ENCODE results near the gene SYDE1. TPM values are rescaled to one million over a fixed set of nuclear protein-coding genes. Genes with fewer than 3 reads are reported as not detected.

Gene SYDE1
- total and polyA plus RNA-seq, 9 donors: 9.4 to 61.9 (median 31.2) TPM

DNA sequence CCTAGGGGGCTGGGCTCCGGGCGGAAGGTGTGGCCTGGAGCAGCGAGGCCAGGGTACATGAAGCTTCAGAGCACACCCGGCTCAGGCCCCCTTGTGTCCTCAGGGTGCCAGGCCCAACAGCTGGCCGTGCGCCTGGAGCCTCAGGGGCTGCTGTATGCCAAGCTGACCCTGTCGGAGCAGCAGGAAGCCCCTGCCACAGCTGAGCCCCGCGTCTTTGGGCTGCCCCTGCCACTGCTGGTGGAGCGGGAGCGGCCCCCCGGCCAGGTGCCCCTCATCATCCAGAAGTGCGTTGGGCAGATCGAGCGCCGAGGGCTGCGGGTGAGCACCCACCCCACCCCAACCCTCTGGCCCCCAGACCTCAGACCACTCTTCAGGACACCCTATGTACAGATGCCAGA is 3.2 kb downstream of the SYDE1 start:
- H3K4me1 ChIP-seq (ENCODE audit: insufficient read depth): no peaks in the 10 kb centered on the region
- DNase-seq: no peak
- H3K27ac ChIP-seq: no peak overlapping the region
- intact Hi-C loops (cut with DNase I): loop anchor here in 1 of 4 donors (10.0 kb wide), 2 partner anchors 144 to 1004 kb away; partner anchors contain the start of gene RAB8A
- no peaks in the 10 kb centered on the region for H3K36me3 ChIP-seq
- 77 to 82% (median 79%) methylated on average over 7 to 17 of the region's 17 CpGs for WGBS, 3 donors
- TF ChIP-seq EP300 (IDR thresholded peaks at IDR 0.05) (no peak), POLR2A (IDR thresholded peaks at IDR 0.05) (no peak), CTCF (IDR thresholded peaks at IDR 0.05) (no peak)
- no peak overlapping the region for H3K4me3 ChIP-seq
- no peaks in the 10 kb centered on the region for H3K27me3 ChIP-seq
- H3K9me3 ChIP-seq: no peaks in the 10 kb centered on the region

DNA sequence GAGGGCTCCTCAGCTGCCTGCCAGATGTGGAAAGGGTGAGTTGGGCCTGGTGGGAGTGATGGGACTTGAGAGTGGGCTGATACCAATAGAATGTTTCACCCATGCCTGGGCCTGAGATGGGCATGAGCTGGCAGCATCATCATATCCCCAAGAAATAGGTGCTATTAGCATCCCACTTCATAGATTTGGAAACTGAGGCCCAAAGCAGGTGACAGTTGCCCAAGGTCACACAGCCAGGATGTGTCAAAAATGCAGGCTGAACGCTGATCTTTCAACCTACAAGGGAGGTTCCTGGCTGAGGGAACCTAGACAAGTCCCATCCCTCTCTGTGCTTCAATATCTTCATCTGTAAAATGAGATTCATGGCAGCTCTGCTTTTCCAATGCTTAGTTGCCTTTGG is 4.6 kb downstream of the SYDE1 start:
- Histone ChIP-seq H3K27me3 (no peaks in the 10 kb centered on the region), H3K9me3 (no peaks in the 10 kb centered on the region), H3K36me3 (no peaks in the 10 kb centered on the region), H3K27ac (no peak overlapping the region), H3K4me1 (ENCODE audit: insufficient read depth) (no peaks in the 10 kb centered on the region), H3K4me3 (no peak overlapping the region)
- TF ChIP-seq POLR2A (IDR thresholded peaks at IDR 0.05): no peak
- TF ChIP-seq EP300 (IDR thresholded peaks at IDR 0.05): no peak
- TF ChIP-seq CTCF (IDR thresholded peaks at IDR 0.05): no peak
- 76 to 100% (median 93%) methylated on average over 1 of the region's 1 CpG for WGBS, 3 donors
- no peak for DNase-seq
- intact Hi-C loops (cut with DNase I): loop anchor here in 1 of 4 donors (10.0 kb wide), 2 partner anchors 143 to 1003 kb away; partner anchors contain the start of gene RAB8A

DNA sequence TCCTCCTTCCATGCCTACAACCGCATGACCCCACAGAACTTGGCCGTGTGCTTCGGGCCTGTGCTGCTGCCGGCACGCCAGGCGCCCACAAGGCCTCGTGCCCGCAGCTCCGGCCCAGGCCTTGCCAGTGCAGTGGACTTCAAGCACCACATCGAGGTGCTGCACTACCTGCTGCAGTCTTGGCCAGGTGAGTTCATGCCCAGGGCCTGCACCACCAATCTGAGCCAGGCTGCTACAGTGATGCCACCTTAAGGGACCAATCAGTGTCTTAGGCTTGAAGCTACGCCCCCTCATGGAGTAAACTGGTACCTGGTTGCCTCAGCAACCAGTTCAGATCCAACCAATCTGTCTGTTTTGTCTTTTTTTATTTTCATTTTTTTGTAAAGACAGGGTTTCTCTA is 5.2 kb downstream of the SYDE1 start:
- no peak for TF ChIP-seq POLR2A (IDR thresholded peaks at IDR 0.05)
- no peak for TF ChIP-seq CTCF (IDR thresholded peaks at IDR 0.05)
- no peak for TF ChIP-seq EP300 (IDR thresholded peaks at IDR 0.05)
- H3K27ac ChIP-seq: no peak overlapping the region
- intact Hi-C loops (cut with DNase I): loop anchor here in 1 of 4 donors (10.0 kb wide), 2 partner anchors 142 to 1002 kb away; partner anchors contain the start of gene RAB8A
- no peaks in the 10 kb centered on the region for H3K27me3 ChIP-seq
- no peaks in the 10 kb centered on the region for H3K36me3 ChIP-seq
- DNase-seq: no peak
- no peaks in the 10 kb centered on the region for H3K9me3 ChIP-seq
- H3K4me1 ChIP-seq (ENCODE audit: insufficient read depth): no peaks in the 10 kb centered on the region
- no peak overlapping the region for H3K4me3 ChIP-seq
- 82 to 85% (median 84%) methylated on average over 11 of the region's 11 CpGs for WGBS, 3 donors

- H3K27me3 ChIP-seq: no peaks in the 10 kb centered on the region
- H3K27ac ChIP-seq: no peak overlapping the region
- H3K36me3 ChIP-seq: no peaks in the 10 kb centered on the region
- no peak overlapping the region for H3K4me3 ChIP-seq
- TF ChIP-seq EP300 (IDR thresholded peaks at IDR 0.05) (no peak), CTCF (IDR thresholded peaks at IDR 0.05) (no peak), POLR2A (IDR thresholded peaks at IDR 0.05) (no peak)
- DNase-seq: no peak
- no peaks in the 10 kb centered on the region for H3K4me1 ChIP-seq (ENCODE audit: insufficient read depth)
- WGBS, 3 donors: 86 to 89% (median 86%) methylated on average over 57 to 58 of the region's 58 CpGs
- no peaks in the 10 kb centered on the region for H3K9me3 ChIP-seq
- intact Hi-C loops (cut with DNase I): loop anchor here in 1 of 4 donors (10.0 kb wide), 2 partner anchors 141 to 1001 kb away; partner anchors contain the start of gene RAB8A
These were observed 6.3 kb downstream of the SYDE1 start for GRCh38 chr19:15113245-15114152.
